Activated CD4-positive, CD25-positive, alpha-beta regulatory T cell treated with anti-CD3 and anti-CD28 coated beads, Interleukin-2, amount 50 U/mL, for 72 hours (primary cell): Measurements from ENCODE around the gene CENPF.
"Not testable (repeated sequence)": the region's sequence is repeated elsewhere in the genome, so short reads cannot be mapped to it uniquely, and the experiment has no call there.

Experiments used
- DNase-seq: peaks from one replicate; pipeline ENCODE4 v3.0.0; 2021

CENPF gene

DNA sequence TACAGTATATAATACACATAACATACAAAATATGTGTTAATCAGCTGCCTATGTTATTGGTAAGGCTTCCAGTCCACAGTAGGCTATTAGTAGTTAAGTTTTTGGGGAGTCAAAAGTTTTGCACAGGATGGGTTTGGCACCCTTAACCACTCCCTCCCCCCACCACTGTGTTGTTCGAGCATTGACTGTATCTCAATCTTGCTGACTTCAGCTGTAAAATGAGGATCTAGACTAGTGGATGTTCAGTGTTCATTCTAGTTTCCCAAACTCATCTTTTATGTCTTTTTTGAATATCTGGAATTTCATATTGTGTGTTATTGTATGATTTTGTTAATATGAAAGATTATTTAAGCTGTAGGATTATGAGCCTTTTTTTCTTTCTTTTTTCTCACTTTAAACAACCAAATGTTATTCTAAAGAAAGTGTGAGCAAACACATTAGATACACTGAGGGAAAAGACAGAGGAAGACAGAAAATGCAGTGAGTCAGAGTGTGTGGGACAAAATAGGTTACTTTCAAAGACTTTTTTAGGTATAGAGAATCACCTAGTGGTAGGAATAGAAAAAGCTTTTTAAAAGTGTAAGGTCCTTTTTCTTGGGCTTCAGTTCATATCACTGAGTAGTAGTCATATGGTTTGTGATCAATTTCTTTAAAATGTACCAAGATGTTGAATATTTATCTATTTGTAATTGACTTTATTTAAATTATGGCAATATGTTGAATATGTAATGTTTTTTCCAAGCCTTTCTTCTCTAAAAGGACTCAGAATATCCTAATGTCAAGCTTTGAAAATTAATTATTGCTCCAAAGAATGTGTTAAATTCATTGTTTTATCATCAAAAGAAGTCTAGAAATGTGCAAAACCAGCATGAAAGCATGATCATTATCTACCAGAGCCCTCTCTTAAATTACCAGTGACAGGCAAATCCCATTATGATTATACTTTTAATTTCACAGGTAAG lies 17.9 kb upstream of the CENPF start:
- DNase-seq, result no peak

- no peak for DNase-seq
Observed at GRCh38 chr1:214586621-214587020, 16.4 kb upstream of the CENPF start.

DNA sequence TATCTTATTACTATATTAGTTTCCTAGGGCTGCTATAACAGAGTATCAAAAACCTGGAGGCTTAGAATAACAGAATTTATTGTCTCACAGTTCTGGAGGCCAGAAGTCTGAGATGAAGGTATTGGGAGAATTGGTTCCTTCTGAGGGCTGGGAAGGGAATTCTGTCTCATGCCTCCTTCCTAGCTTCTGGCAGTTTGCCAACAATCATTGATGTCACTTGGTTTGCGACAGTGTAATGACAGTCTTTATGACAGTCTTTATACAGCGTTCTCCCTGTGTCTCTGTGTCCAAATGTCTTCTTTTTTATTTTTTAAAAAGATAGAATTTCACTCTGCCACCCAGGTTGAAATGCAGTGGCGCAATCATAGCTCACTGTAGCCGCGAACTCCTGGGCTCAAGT lies 15.8 kb upstream of the CENPF start:
- DNase-seq, result no peak

GRCh38 chr1:214588963-214589597 lies 13.9 kb upstream of the CENPF start:
- no peak for DNase-seq

GRCh38 chr1:214590696-214591095 lies 12.3 kb upstream of the CENPF start:
- no peak for DNase-seq

DNA sequence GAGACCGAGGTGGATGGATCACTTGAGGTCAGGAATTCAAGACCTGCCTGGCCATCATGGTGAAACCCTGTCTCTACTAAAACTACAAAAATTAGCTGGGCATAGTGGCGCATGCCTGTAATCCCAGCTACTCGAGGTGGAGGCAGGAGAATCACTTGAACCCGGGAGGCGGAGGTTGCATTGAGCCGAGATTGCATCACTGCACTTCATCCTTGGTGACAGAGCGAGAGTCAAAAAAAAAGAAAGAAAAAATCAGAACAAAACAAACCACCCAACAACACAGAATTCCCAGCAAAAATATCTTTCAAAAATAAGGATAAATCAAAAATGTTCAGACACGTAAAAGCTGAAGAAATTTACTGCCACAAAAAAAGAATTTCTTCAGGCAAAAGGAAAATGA lies 11.1 kb upstream of the CENPF start:
- DNase-seq, result not testable (repeated sequence)

GRCh38 chr1:214593158-214593557 lies 9.8 kb upstream of the CENPF start:
- DNase-seq, result no peak

GRCh38 chr1:214603819-214604252 lies 841 bp downstream of the CENPF start:
- no peak for DNase-seq

DNA sequence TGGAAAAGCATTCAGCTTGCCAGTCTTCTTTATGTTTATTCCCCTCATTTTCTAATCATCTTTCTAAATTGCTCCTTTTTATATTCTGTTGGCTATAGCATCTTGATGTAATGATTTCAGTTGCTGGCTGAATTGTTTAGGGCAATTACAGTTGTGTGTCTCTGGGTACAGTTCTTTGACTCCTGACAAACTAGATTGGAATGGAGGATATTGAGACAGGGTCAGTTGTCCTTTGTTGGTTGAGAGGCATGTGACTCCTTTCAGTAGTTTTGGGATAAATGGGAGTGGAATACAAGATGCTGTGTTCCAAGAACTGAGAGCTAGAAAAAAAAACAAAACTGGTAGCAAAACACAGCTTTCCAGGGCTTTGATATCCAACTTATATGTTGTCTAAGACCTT lies 1.5 kb downstream of the CENPF start:
- no peak for DNase-seq

GRCh38 chr1:214605484-214605883 lies 2.5 kb downstream of the CENPF start:
- DNase-seq, result not testable (repeated sequence)

- not testable (repeated sequence) for DNase-seq
Observed at GRCh38 chr1:214605933-214606925, 3.2 kb downstream of the CENPF start.

DNA sequence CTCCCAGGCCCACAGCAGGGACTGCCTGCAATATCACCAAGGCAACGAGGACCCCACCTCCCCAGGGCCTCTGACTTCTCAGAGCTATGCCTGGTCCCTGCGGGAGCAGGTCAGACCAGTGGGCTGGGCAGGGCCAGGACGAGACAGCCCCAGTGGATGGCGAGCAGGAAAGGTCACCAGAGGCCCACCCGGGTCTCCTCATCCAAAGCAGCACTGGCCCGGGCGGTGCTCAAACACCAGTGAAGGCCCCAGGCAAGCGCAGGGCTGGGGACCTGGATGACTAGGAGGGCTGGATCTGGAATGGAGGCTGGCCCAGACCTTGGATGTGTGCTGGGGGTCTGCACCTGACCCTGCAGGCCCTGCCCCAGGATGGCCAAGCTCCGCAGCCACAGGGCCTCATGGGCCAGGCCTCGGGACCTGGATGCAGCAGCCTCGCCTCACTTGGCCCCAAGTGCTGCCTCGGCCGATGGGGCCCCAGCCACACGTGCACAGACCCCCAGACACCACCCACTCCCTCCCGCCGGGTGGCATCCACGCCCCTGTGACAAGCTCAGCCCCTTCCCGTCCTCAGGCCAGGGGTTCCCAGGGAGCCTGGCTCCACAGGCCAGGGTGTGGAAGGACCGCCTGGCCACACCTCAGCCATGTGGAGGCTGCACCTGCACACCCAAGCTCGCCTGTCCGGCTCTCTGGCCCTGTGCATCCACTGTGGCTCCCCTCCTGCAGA lies 4.7 kb downstream of the CENPF start:
- DNase-seq, result not testable (repeated sequence)

- not testable (repeated sequence) for DNase-seq
Observed at GRCh38 chr1:214608216-214608783, 5.3 kb downstream of the CENPF start.

GRCh38 chr1:214608817-214609216 lies 5.8 kb downstream of the CENPF start:
- DNase-seq, result not testable (repeated sequence)

DNA sequence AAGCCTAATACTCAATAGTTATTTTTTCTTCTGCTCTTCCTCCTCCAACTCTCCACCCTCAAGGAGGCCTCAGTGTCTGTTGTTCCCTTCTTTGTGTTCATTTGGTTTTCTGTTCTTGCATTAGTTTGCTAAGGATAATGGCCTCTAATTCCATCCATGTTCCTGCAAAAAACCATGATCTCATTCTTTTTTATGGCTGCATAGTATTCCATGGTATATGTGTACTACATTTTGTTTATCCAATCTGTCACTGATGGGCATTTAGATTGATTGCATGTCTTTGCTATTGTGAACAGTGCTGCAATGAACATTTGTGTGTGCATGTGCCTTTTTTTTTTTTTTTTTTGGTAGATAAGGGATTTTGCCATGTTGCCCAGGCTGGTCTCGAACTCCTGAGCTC lies 6.7 kb downstream of the CENPF start:
- DNase-seq, result no peak

DNA sequence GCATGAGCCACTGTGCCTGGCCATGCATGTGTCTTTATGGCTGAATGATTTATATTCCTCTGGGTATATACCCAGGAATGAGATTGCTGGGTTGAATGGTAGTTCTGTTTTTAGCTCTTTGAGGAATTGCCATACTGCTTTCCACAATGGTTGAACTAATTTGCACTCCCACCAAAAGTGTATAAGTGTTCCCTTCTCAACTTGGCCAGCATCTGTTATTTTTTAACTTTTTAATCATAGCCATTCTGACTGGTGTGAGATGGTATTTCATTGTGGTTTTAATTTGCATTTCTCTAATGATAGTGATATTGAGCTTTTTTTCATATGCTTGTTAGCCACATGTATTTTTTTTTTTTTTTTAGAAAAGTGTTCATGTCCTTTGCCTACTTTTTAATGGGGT lies 7.1 kb downstream of the CENPF start:
- DNase-seq, result not testable (repeated sequence)

GRCh38 chr1:214615109-214615508 lies 12.1 kb downstream of the CENPF start:
- no peak for DNase-seq

DNA sequence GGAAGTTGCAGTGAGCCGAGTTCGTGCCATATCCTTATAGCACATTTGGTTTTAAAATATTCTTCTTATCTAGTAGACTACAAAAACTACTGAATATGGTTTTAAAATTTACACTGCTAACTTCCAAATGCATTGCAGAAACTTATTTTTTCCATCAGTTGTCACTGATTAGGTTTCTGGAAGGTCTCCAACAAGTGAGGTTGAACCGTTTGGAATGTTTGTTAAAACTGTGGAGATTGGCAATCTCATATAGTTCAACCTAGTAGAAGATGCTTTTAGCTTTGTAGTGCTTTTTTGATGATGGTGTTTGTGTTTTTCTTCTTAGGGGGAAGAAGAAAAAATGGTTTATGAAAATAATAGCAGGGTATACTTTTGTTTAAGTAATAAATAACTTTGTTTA lies 12.9 kb downstream of the CENPF start:
- no peak for DNase-seq

- DNase-seq, result no peak
Observed at GRCh38 chr1:214617246-214617645, 14.3 kb downstream of the CENPF start.

- no peak for DNase-seq
Observed at GRCh38 chr1:214617843-214618242, 14.8 kb downstream of the CENPF start.

GRCh38 chr1:214621236-214621635 lies 18.2 kb downstream of the CENPF start:
- DNase-seq, result no peak

DNA sequence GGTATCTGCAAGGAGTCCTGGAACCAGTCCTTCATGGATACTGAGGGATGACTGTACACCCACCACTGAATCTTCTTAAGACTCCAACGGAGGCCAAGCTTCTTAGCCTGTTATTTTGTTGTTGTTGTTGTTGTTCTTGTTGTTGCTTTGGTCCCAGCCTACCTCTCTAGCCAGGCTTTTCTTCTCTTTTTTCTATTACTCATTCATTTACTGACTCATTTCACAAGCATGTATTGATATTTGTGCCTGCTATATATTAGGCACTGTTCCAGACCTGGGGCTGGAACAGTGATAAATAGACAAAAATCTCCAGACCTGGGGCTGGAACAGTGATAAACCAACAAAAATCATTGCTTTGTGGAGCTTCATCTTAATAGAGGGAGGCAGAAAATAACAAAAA lies 20.4 kb downstream of the CENPF start:
- DNase-seq, result no peak
